T-cell (primary cell): Measurements from ENCODE around the gene CHERP. TPM values are rescaled to one million over a fixed set of nuclear protein-coding genes. Genes with fewer than 3 reads are reported as not detected.

Experiments used
- ATAC-seq, 4 experiments: fragments of 200-7000 bp in 3 of 4; fragments of 150-1000 bp in 1 of 4; cut with Tn5 transposase; replicated peaks in 1 of 4; 1 replicate in 3 of 4; 2 replicates in 1 of 4; pipeline ENCODE4 v1.10.0; 2021; ENCODE audit warnings: moderate library complexity in 3 of 4, mild to moderate bottlenecking in 2 of 4, moderate number of reproducible peaks in 1 of 4
- CTCF ChIA-PET, 2 donors: fragments of 300-600 bp; sonication (Branson Sonifier 250); formaldehyde crosslinking; loops; one replicate each; lab custom pipeline; 2022; ENCODE audit warnings: antibody characterized with exemption in 2 of 2; lab: Charles Lee
- POLR2A ChIA-PET, 2 donors: fragments of 300-600 bp; sonication (Branson Sonifier 250); formaldehyde crosslinking; loops; one replicate each; lab custom pipeline; 2022; ENCODE audit warnings: antibody characterized with exemption in 2 of 2; lab: Charles Lee
- DNase-seq, 35 experiments: peaks; one replicate each; pipeline versions ENCODE4 v3.0.0 to v3.0.0-alpha.2; 2013 to 2023
- H3K27ac ChIP-seq: one replicate; pipeline ENCODE4 v1.5.1; 2013; ENCODE audit warnings: low read length
- H3K27me3 ChIP-seq, 2 experiments: replicated peaks in 1 of 2; 1 replicate in 1 of 2; 2 replicates in 1 of 2; pipeline versions ENCODE4 v1.6.1 to v1.7.0; 2013; ENCODE audit warnings: low read length in 1 of 2, mixed read lengths in 1 of 2; ENCODE audit not compliant: control insufficient read depth in 2 of 2, insufficient read depth in 2 of 2; ENCODE audit errors: extremely low read depth in 1 of 2
- H3K36me3 ChIP-seq, 2 donors: 1 replicate in 1 of 2; 2 replicates in 1 of 2; pipeline versions ENCODE4 v1.6.1 to v1.7.0; 2013; ENCODE audit warnings: low read length in 1 of 2; ENCODE audit not compliant: control insufficient read depth in 2 of 2, insufficient read depth in 1 of 2; ENCODE audit errors: extremely low read depth in 1 of 2
- H3K4me1 ChIP-seq, 2 experiments: 1 replicate in 1 of 2; 2 replicates in 1 of 2; pipeline versions ENCODE4 v1.6.1 to v1.7.0; 2013; ENCODE audit warnings: low read length in 2 of 2, mixed read lengths in 1 of 2; ENCODE audit not compliant: insufficient read depth in 2 of 2, control insufficient read depth in 1 of 2; ENCODE audit errors: extremely low read depth in 1 of 2
- H3K4me3 ChIP-seq, 2 donors: 1 replicate in 1 of 2; 2 replicates in 1 of 2; pipeline versions ENCODE4 v1.5.1 to v1.7.0; 2013; ENCODE audit warnings: mild to moderate bottlenecking in 2 of 2, low read length in 1 of 2, moderate library complexity in 1 of 2; ENCODE audit not compliant: control insufficient read depth in 1 of 2; ENCODE audit errors: extremely low read depth in 1 of 2
- H3K9me3 ChIP-seq: 2 replicates; pipeline ENCODE4 v1.7.0; 2013
- H3K27ac Mint-ChIP-seq, 2 donors: one replicate each; pipeline ENCODE4 v1.8.0; 2020 to 2021; ENCODE audit warnings: mild to moderate bottlenecking in 2 of 2, mixed read lengths in 2 of 2
- H3K27me3 Mint-ChIP-seq, 2 donors: one replicate each; pipeline ENCODE4 v1.8.0; 2021 to 2022; ENCODE audit warnings: mixed read lengths in 2 of 2
- H3K36me3 Mint-ChIP-seq: one replicate; pipeline ENCODE4 v1.8.0; 2021; ENCODE audit warnings: mixed read lengths
- H3K4me1 Mint-ChIP-seq, 3 donors: one replicate each; pipeline ENCODE4 v1.8.0; 2020 to 2022; ENCODE audit warnings: mixed read lengths in 3 of 3, mild to moderate bottlenecking in 1 of 3
- H3K4me3 Mint-ChIP-seq, 3 donors: one replicate each; pipeline ENCODE4 v1.8.0; 2020 to 2022; ENCODE audit warnings: mild to moderate bottlenecking in 3 of 3, mixed read lengths in 3 of 3, moderate library complexity in 3 of 3
- H3K9me3 Mint-ChIP-seq, 3 donors: one replicate each; pipeline ENCODE4 v1.8.0; 2020 to 2022; ENCODE audit warnings: mixed read lengths in 3 of 3
- WGBS: methylation state at CpG from one replicate; pipeline ENCODE4 v1.1.5; 2013; ENCODE audit warnings: missing lambda C conversion rate; ENCODE audit not compliant: insufficient coverage; 5-methylcytosine and 5-hydroxymethylcytosine counted together
- total RNA-seq, 35 experiments: library from RNA in 6 of 35; stranded (reverse) in 6 of 35; fragments of 120-200 nt in 1 of 35; gene quantifications; one replicate each; pipeline versions ENCODE4 v1.2.1 to v1.2.4 and lab custom pipeline; 2013 to 2026

CHERP gene
- total RNA-seq, 5 donors from 2014 or later (not counting 1 experiment from before 2014, with no cell fraction given) = 52.6 to 76.7 (median 70.3) TPM

DNA sequence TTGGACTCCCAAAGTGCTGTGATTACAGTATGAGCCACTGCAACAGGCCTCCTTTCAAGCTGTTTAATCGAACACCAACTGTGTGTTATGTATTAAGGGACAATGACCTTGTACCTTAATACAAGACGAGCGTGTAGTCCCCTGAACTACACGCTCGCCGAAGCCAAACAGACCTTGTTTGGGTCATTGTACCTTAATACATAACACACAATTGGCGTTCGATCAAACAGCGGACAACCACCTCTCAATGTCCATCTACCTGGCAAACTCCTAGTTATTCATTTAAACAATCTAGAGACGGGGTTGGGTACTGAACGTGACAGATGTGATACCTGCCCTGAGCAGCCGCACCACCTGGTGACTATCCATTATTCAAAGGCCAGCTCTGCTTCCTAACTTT is 1.3 kb downstream of the CHERP start:
- H3K36me3 ChIP-seq = peaks cover 7 to 27% of the 10 kb centered on the region in 2 donors
- H3K27me3 Mint-ChIP-seq = no peaks in the 10 kb centered on the region
- H3K4me3 Mint-ChIP-seq = peak overlapping the region; percentile 84 to 92 (median 85)
- no peaks in the 10 kb centered on the region for H3K27me3 ChIP-seq
- peaks cover 19 to 68% of the 10 kb centered on the region in 2 experiments for H3K4me1 ChIP-seq
- ATAC-seq (no peak), DNase-seq (no peak)
- ChIA-PET POLR2A (no interaction called here), CTCF (interaction anchor here in 1 of 2 donors (0.6 kb wide), 1 partner anchor 1300 kb away, joined by 3 read pairs; no protein-coding TSS in a partner anchor)
- H3K4me3 ChIP-seq = peak overlapping the region in 1 of 2 donors; percentile 75
- H3K36me3 Mint-ChIP-seq = peaks cover 24% of the 10 kb centered on the region
- H3K9me3 Mint-ChIP-seq = no peaks in the 10 kb centered on the region
- peaks cover 61 to 66% (median 63%) of the 10 kb centered on the region in 3 donors for H3K4me1 Mint-ChIP-seq
- H3K9me3 ChIP-seq = no peaks in the 10 kb centered on the region
- no peak overlapping the region for H3K27ac ChIP-seq
- peak overlapping the region; percentile 70 to 78 for H3K27ac Mint-ChIP-seq
- 83% methylated on average over 11 of the region's 12 CpGs for WGBS

- WGBS = 98% methylated on average over 11 of the region's 13 CpGs
- Histone ChIP-seq H3K27ac (no peak overlapping the region), H3K27me3 (no peaks in the 10 kb centered on the region), H3K36me3 (peaks cover 26 to 54% of the 10 kb centered on the region in 2 donors), H3K4me3 (no peak overlapping the region), H3K9me3 (no peaks in the 10 kb centered on the region), H3K4me1 (peaks cover 8 to 44% of the 10 kb centered on the region in 2 experiments)
- Mint-ChIP-seq H3K27me3 (no peaks in the 10 kb centered on the region), H3K36me3 (peaks cover 26% of the 10 kb centered on the region), H3K9me3 (no peaks in the 10 kb centered on the region), H3K4me3 (no peak overlapping the region), H3K4me1 (peaks cover 43 to 47% (median 45%) of the 10 kb centered on the region in 3 donors), H3K27ac (no peak overlapping the region)
- DNase-seq (no peak), ATAC-seq (no peak)
- ChIA-PET CTCF (no interaction called here), POLR2A (interaction anchor here in 1 of 2 donors (0.5 to 0.6 kb wide), 2 partner anchors 11 to 291 kb away, joined by 4 to 7 read pairs; no protein-coding TSS in a partner anchor)
These were observed 5.1 kb downstream of the CHERP start for GRCh38 chr19:16537111-16537510.

- Mint-ChIP-seq H3K27ac (no peak overlapping the region), H3K9me3 (no peaks in the 10 kb centered on the region), H3K27me3 (no peaks in the 10 kb centered on the region), H3K4me1 (peaks cover 36 to 41% (median 39%) of the 10 kb centered on the region in 3 donors), H3K36me3 (peaks cover 33% of the 10 kb centered on the region), H3K4me3 (no peak overlapping the region)
- no peak for DNase-seq
- H3K36me3 ChIP-seq = peaks cover 35 to 64% of the 10 kb centered on the region in 2 donors
- 98% methylated on average over 6 of the region's 9 CpGs for WGBS
- POLR2A ChIA-PET = interaction anchor here in 1 of 2 donors (0.6 kb wide), 1 partner anchor 31 kb away, joined by 6 read pairs; no protein-coding TSS in a partner anchor
- H3K27ac ChIP-seq = no peak overlapping the region
- H3K4me1 ChIP-seq = peaks cover 6 to 37% of the 10 kb centered on the region in 2 experiments
- no peaks in the 10 kb centered on the region for H3K9me3 ChIP-seq
- no peaks in the 10 kb centered on the region for H3K27me3 ChIP-seq
- CTCF ChIA-PET = interaction anchor here in 1 of 2 donors (0.5 kb wide), 1 partner anchor 1354 kb away, joined by 3 read pairs; no protein-coding TSS in a partner anchor
- no peak overlapping the region for H3K4me3 ChIP-seq
- ATAC-seq = no peak
These were observed 6.1 kb downstream of the CHERP start for GRCh38 chr19:16536130-16536529.

- no peak overlapping the region for H3K4me3 Mint-ChIP-seq
- H3K4me1 Mint-ChIP-seq = peaks cover 32 to 37% (median 33%) of the 10 kb centered on the region in 3 donors
- no peak overlapping the region for H3K27ac ChIP-seq
- POLR2A ChIA-PET = interaction anchor here in 1 of 2 donors (0.6 kb wide), 1 partner anchor 32 kb away, joined by 6 read pairs; no protein-coding TSS in a partner anchor
- no peaks in the 10 kb centered on the region for H3K27me3 ChIP-seq
- DNase-seq (no peak), ATAC-seq (no peak)
- H3K4me3 ChIP-seq = no peak overlapping the region
- H3K9me3 ChIP-seq = no peaks in the 10 kb centered on the region
- H3K4me1 ChIP-seq = peaks cover 3 to 29% of the 10 kb centered on the region in 2 experiments
- peaks cover 33% of the 10 kb centered on the region for H3K36me3 Mint-ChIP-seq
- H3K27me3 Mint-ChIP-seq = no peaks in the 10 kb centered on the region
- no peak overlapping the region for H3K27ac Mint-ChIP-seq
- H3K36me3 ChIP-seq = peaks cover 40 to 70% of the 10 kb centered on the region in 2 donors
- WGBS = 96% methylated on average over 9 of the region's 18 CpGs
- CTCF ChIA-PET = no interaction called here
- no peaks in the 10 kb centered on the region for H3K9me3 Mint-ChIP-seq
These were observed 6.9 kb downstream of the CHERP start for GRCh38 chr19:16535381-16535780.

DNA sequence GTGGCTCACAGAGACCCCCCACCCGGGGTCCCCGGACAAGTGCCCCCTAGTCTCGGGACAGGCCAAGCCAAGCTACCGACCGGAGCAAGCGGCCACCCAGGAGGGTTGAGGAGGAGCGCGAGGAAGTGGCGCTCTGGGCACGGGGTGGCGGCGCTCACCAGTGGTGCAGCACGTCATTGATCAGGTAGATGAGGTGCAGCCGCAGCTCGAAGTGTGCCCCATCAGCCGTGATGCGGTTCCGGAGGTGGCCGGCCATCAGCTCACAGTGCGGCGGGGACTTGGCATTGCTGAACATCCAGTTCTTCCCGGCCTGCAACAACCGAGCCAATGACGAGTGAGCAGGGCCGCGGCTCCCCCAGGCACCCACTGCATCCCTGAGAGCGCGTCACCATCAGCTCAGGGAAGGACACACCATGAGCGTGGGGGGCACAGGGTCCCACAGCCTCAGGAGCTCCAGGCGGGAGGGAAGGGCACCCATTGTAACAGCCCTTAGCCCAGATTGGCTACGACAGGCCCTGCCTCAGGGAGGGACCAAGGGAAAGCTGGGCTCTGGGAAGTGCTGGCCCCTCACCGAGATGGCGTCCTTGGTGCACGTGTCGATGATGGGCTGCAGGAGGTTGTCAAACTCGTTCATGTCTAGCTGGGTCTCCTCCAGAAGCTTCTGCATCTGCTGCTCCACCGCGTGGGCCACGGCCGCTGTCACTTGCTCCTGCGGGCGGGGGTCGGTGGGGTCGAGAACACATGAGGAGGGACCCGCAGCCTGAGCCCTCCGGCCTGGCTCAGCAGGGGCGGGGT is 9.6 kb downstream of the CHERP start:
- Mint-ChIP-seq H3K9me3 (no peaks in the 10 kb centered on the region), H3K27me3 (no peaks in the 10 kb centered on the region), H3K27ac (no peak overlapping the region), H3K36me3 (peaks cover 40% of the 10 kb centered on the region), H3K4me1 (peaks cover 7 to 12% (median 10%) of the 10 kb centered on the region in 3 donors), H3K4me3 (no peak overlapping the region)
- WGBS = 97% methylated on average over 47 of the region's 47 CpGs
- H3K27ac ChIP-seq = no peak overlapping the region
- ATAC-seq = no peak
- H3K4me1 ChIP-seq = peaks cover 0 to 5% of the 10 kb centered on the region in 2 experiments
- no peak overlapping the region for H3K4me3 ChIP-seq
- H3K27me3 ChIP-seq = no peaks in the 10 kb centered on the region
- CTCF ChIA-PET = no interaction called here
- H3K9me3 ChIP-seq = no peaks in the 10 kb centered on the region
- POLR2A ChIA-PET = interaction anchor here in 1 of 2 donors (0.5 kb wide), 1 partner anchor 20 kb away, joined by 3 read pairs; no protein-coding TSS in a partner anchor
- peaks cover 47 to 82% of the 10 kb centered on the region in 2 donors for H3K36me3 ChIP-seq
- no peak for DNase-seq

GRCh38 chr19:16531380-16531669 is 10.9 kb downstream of the CHERP start:
- ChIA-PET CTCF (no interaction called here), POLR2A (no interaction called here)
- 98% methylated on average over 12 of the region's 12 CpGs for WGBS
- Histone ChIP-seq H3K4me3 (no peak overlapping the region), H3K27me3 (no peaks in the 10 kb centered on the region), H3K27ac (no peak overlapping the region), H3K36me3 (peaks cover 50 to 88% of the 10 kb centered on the region in 2 donors), H3K9me3 (no peaks in the 10 kb centered on the region), H3K4me1 (no peaks in the 10 kb centered on the region)
- Mint-ChIP-seq H3K36me3 (peaks cover 40% of the 10 kb centered on the region), H3K9me3 (no peaks in the 10 kb centered on the region), H3K27ac (no peak overlapping the region), H3K27me3 (no peaks in the 10 kb centered on the region), H3K4me3 (no peak overlapping the region), H3K4me1 (peaks cover 0 to 3% (median 2%) of the 10 kb centered on the region in 3 donors)
- DNase-seq (no peak), ATAC-seq (no peak)
